GM18526 (cell line): ENCODE data around the gene PPP2R5C.

Experiments
- POLR2A ChIP-seq: IDR thresholded peaks from 3 replicates; pipeline ENCODE4 v1.6.1; 2011; ENCODE audit not compliant: insufficient read length; ENCODE audit errors: extremely low read depth

Gene PPP2R5C

GRCh38 chr14:101767618-101768362 lies 6.3 kb downstream of the PPP2R5C start:
- no peak for TF ChIP-seq POLR2A

GRCh38 chr14:101770183-101770582 lies 8.7 kb downstream of the PPP2R5C start:
- TF ChIP-seq POLR2A = no peak

- TF ChIP-seq POLR2A = no peak
These were observed 11.3 kb downstream of the PPP2R5C start for GRCh38 chr14:101772770-101773169.

GRCh38 chr14:101773378-101773777 lies 11.9 kb downstream of the PPP2R5C start:
- TF ChIP-seq POLR2A = no peak

- TF ChIP-seq POLR2A = no peak
These were observed 12.7 kb downstream of the PPP2R5C start for GRCh38 chr14:101774006-101774795.

- TF ChIP-seq POLR2A = no peak
These were observed 13.3 kb downstream of the PPP2R5C start for GRCh38 chr14:101774814-101775213.

- no peak for TF ChIP-seq POLR2A
These were observed 14.3 kb downstream of the PPP2R5C start for GRCh38 chr14:101775826-101776225.

GRCh38 chr14:101776344-101776743 lies 14.8 kb downstream of the PPP2R5C start:
- no peak for TF ChIP-seq POLR2A

- no peak for TF ChIP-seq POLR2A
These were observed 18.9 kb downstream of the PPP2R5C start for GRCh38 chr14:101780390-101780789.

- TF ChIP-seq POLR2A = no peak
These were observed 19.4 kb downstream of the PPP2R5C start for GRCh38 chr14:101780887-101781239.

GRCh38 chr14:101781240-101782061 lies 19.9 kb downstream of the PPP2R5C start:
- no peak for TF ChIP-seq POLR2A

- no peak for TF ChIP-seq POLR2A
These were observed 21.9 kb downstream of the PPP2R5C start for GRCh38 chr14:101783260-101784016.

- TF ChIP-seq POLR2A = no peak
These were observed 23.1 kb downstream of the PPP2R5C start for GRCh38 chr14:101784631-101785030.

GRCh38 chr14:101788016-101788635 lies 26.6 kb downstream of the PPP2R5C start:
- no peak for TF ChIP-seq POLR2A
